ENCODE results near the gene ACAA1. TPM values are rescaled to one million over a fixed set of nuclear protein-coding genes. Genes with fewer than 3 reads are reported as not detected.

The ACAA1 gene
- total and polyA plus RNA-seq, 2 of the 13 experiments (the other 11 are each of a cell fraction or from before 2014, with no cell fraction given), result 60.8 to 188 TPM

- TF ChIP-seq, protein P1, sequence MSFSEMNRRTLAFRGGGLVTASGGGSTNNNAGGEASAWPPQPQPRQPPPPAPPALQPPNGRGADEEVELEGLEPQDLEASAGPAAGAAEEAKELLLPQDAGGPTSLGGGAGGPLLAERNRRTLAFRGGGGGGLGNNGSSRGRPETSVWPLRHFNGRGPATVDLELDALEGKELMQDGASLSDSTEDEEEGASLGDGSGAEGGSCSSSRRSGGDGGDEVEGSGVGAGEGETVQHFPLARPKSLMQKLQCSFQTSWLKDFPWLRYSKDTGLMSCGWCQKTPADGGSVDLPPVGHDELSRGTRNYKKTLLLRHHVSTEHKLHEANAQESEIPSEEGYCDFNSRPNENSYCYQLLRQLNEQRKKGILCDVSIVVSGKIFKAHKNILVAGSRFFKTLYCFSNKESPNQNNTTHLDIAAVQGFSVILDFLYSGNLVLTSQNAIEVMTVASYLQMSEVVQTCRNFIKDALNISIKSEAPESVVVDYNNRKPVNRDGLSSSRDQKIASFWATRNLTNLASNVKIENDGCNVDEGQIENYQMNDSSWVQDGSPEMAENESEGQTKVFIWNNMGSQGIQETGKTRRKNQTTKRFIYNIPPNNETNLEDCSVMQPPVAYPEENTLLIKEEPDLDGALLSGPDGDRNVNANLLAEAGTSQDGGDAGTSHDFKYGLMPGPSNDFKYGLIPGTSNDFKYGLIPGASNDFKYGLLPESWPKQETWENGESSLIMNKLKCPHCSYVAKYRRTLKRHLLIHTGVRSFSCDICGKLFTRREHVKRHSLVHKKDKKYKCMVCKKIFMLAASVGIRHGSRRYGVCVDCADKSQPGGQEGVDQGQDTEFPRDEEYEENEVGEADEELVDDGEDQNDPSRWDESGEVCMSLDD (CRISPR knock-in tag; IDR thresholded peaks at IDR 0.05; ENCODE audit: borderline replicate concordance), result no peak
- TF ChIP-seq AKAP8 (CRISPR knock-in tag; IDR thresholded peaks at IDR 0.05) (0 out of 2 replicates have a peak, but pooled peaks have one; percentile 40), HOXA3 (CRISPR knock-in tag; IDR thresholded peaks at IDR 0.05) (0 out of 2 replicates have a peak, but pooled peaks have one; percentile 5), ZBTB42 (CRISPR knock-in tag; IDR thresholded peaks at IDR 0.05) (no peak), JARID2 (CRISPR knock-in tag; IDR thresholded peaks at IDR 0.05; ENCODE audit: insufficient replicate concordance) (no peak), CBX2 (IDR thresholded peaks at IDR 0.05; ENCODE audit: low read depth, low read length) (no peak), CBX2 (CRISPR knock-in tag; IDR thresholded peaks at IDR 0.05; ENCODE audit: low read depth) (no peak), ZNF75D (CRISPR knock-in tag; IDR thresholded peaks at IDR 0.05; ENCODE audit: borderline replicate concordance) (no peak), PHF20 (CRISPR knock-in tag; IDR thresholded peaks at IDR 0.05) (no peak), ZFAT (CRISPR knock-in tag; conservative IDR thresholded peaks at IDR 0.05) (no peak), AGO2 (optimal IDR thresholded peaks at IDR 0.05; ENCODE audit: low read depth, low read length) (peak; percentile 86), HMGA1 (CRISPR knock-in tag; conservative IDR thresholded peaks at IDR 0.05) (no peak), ATF6 (CRISPR knock-in tag; conservative IDR thresholded peaks at IDR 0.05) (no peak), POLR2AphosphoS5 (IDR thresholded peaks at IDR 0.05; ENCODE audit: low read depth, low read length) (peak; percentile 18), AGO1 (IDR thresholded peaks at IDR 0.05; ENCODE audit: low read depth, low read length, poor library complexity, severe bottlenecking) (peak; percentile 32), ZFP62 (CRISPR knock-in tag; IDR thresholded peaks at IDR 0.05) (no peak), ATF3 (CRISPR knock-in tag; IDR thresholded peaks at IDR 0.05) (no peak), TCF7L2 (IDR thresholded peaks at IDR 0.05; ENCODE audit: low read depth, low read length) (no peak), ELF3 (CRISPR knock-in tag; IDR thresholded peaks at IDR 0.05) (no peak), ARHGAP35 (CRISPR knock-in tag; IDR thresholded peaks at IDR 0.05; ENCODE audit: borderline replicate concordance) (no peak), ZNF564 (CRISPR knock-in tag; IDR thresholded peaks at IDR 0.05) (no peak), MAZ (IDR thresholded peaks at IDR 0.05; ENCODE audit: borderline replicate concordance, low read depth, low read length) (no peak), MAZ (CRISPR knock-in tag; IDR thresholded peaks at IDR 0.05; ENCODE audit: low read depth) (no peak), ZNF331 (CRISPR knock-in tag; IDR thresholded peaks at IDR 0.05) (no peak)
- TF ChIP-seq, protein P2, sequence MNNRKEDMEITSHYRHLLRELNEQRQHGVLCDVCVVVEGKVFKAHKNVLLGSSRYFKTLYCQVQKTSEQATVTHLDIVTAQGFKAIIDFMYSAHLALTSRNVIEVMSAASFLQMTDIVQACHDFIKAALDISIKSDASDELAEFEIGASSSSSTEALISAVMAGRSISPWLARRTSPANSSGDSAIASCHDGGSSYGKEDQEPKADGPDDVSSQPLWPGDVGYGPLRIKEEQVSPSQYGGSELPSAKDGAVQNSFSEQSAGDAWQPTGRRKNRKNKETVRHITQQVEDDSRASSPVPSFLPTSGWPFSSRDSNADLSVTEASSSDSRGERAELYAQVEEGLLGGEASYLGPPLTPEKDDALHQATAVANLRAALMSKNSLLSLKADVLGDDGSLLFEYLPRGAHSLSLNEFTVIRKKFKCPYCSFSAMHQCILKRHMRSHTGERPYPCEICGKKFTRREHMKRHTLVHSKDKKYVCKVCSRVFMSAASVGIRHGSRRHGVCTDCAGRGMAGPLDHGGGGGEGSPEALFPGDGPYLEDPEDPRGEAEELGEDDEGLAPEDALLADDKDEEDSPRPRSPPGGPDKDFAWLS (CRISPR knock-in tag; IDR thresholded peaks at IDR 0.05; ENCODE audit: borderline replicate concordance), result no peak
These were observed 19.7 kb downstream of the ACAA1 start (continued) for GRCh38 chr3:38117163-38117716.
